Activated B cell treated with CpG ODN at 0.5 μM for 24 hours (primary cell): ENCODE measurements around the gene PREPL. TPM values are rescaled to one million over a fixed set of nuclear protein-coding genes. Genes with fewer than 3 reads are reported as not detected.

ENCODE experiments used
- ATAC-seq: fragments of 200-7000 bp; cut with Tn5 transposase; one replicate; pipeline ENCODE4 v1.10.0; 2021; ENCODE audit warnings: low read depth, mild to moderate bottlenecking, moderate library complexity
- CTCF ChIA-PET: fragments of 350-600 bp; sonication (Branson Sonifier 250); formaldehyde crosslinking; loops from one replicate; lab custom pipeline; 2021; ENCODE audit warnings: antibody characterized with exemption; lab: Charles Lee
- POLR2A ChIA-PET: fragments of 350-600 bp; sonication (Branson Sonifier 250); formaldehyde crosslinking; loops from one replicate; lab custom pipeline; 2021; ENCODE audit warnings: antibody characterized with exemption; lab: Charles Lee
- DNase-seq: peaks from one replicate; pipeline ENCODE4 v3.0.0; 2022
- H3K27ac Mint-ChIP-seq: one replicate; pipeline ENCODE4 v1.8.0; 2020; ENCODE audit warnings: mixed read lengths
- H3K27me3 Mint-ChIP-seq: one replicate; pipeline ENCODE4 v1.8.0; 2021; ENCODE audit warnings: mixed read lengths
- H3K36me3 Mint-ChIP-seq: one replicate; pipeline ENCODE4 v1.8.0; 2021; ENCODE audit warnings: low read depth, mixed read lengths
- H3K4me1 Mint-ChIP-seq: one replicate; pipeline ENCODE4 v1.8.0; 2021; ENCODE audit warnings: mixed read lengths
- H3K4me3 Mint-ChIP-seq: one replicate; pipeline ENCODE4 v1.8.0; 2020; ENCODE audit warnings: mild to moderate bottlenecking, mixed read lengths
- H3K9me3 Mint-ChIP-seq: one replicate; pipeline ENCODE4 v1.8.0; 2020; ENCODE audit warnings: mixed read lengths
- CTCF ChIP-seq: fragments of 200-600 bp; IDR thresholded peaks from one replicate; pipeline ENCODE4 v1.8.0; 2022; ENCODE audit warnings: antibody characterized with exemption, mild to moderate bottlenecking
- intact Hi-C: fragments of 100-400 bp; cut with micrococcal nuclease; formaldehyde crosslinking; loops from one replicate; pipeline ENCODE4 v1.15.1; 2024
- total RNA-seq: library from RNA; stranded (reverse); gene quantifications from 2 replicates; pipeline ENCODE4 v1.2.3, GENCODE V29; 2022

The PREPL gene
- total RNA-seq, 1 donor from 2014 or later: 33.3 TPM

- ATAC-seq: no peak
- no peak for TF ChIP-seq CTCF
Measured at GRCh38 chr2:44295113-44295512, 66.2 kb downstream of the PREPL start.

GRCh38 chr2:44291281-44292248 is 69.7 kb downstream of the PREPL start:
- peaks cover 8% of the 10 kb centered on the region for H3K4me1 Mint-ChIP-seq
- H3K36me3 Mint-ChIP-seq: no peaks in the 10 kb centered on the region
- intact Hi-C loops: loop anchor here (2.0 kb wide), 1 partner anchor 205 kb away; no protein-coding TSS in a partner anchor
- H3K27me3 Mint-ChIP-seq: peaks cover 16% of the 10 kb centered on the region
- no peaks in the 10 kb centered on the region for H3K9me3 Mint-ChIP-seq
- POLR2A ChIA-PET: no interaction called here
- DNase-seq (no peak), ATAC-seq (no peak)
- no peak for TF ChIP-seq CTCF
- CTCF ChIA-PET: interaction anchor here (0.6 kb wide), 1 partner anchor 47 kb away, joined by 4 read pairs; no protein-coding TSS in a partner anchor
- H3K27ac Mint-ChIP-seq: no peak overlapping the region
- no peak overlapping the region for H3K4me3 Mint-ChIP-seq

More at GRCh38 chr2:44295113-44295512, 66.2 kb downstream of the PREPL start:
- H3K27ac Mint-ChIP-seq: no peak overlapping the region
- peaks cover 12% of the 10 kb centered on the region for H3K4me1 Mint-ChIP-seq
- H3K27me3 Mint-ChIP-seq: peaks cover 12% of the 10 kb centered on the region
- no peaks in the 10 kb centered on the region for H3K36me3 Mint-ChIP-seq
- intact Hi-C loops: no loop called here
- POLR2A ChIA-PET: no interaction called here
- DNase-seq: no peak
- H3K9me3 Mint-ChIP-seq: no peaks in the 10 kb centered on the region
- CTCF ChIA-PET: interaction anchor here (1.3 kb wide), 1 partner anchor 30 kb away, joined by 4 read pairs; no protein-coding TSS in a partner anchor
- H3K4me3 Mint-ChIP-seq: no peak overlapping the region

GRCh38 chr2:44290261-44290660 is 71.0 kb downstream of the PREPL start:
- DNase-seq: no peak
- peaks cover 19% of the 10 kb centered on the region for H3K27me3 Mint-ChIP-seq
- H3K4me3 Mint-ChIP-seq: no peak overlapping the region
- no peaks in the 10 kb centered on the region for H3K9me3 Mint-ChIP-seq
- no peaks in the 10 kb centered on the region for H3K4me1 Mint-ChIP-seq
- ChIA-PET CTCF (no interaction called here), POLR2A (no interaction called here)
- no peaks in the 10 kb centered on the region for H3K36me3 Mint-ChIP-seq
- intact Hi-C loops: loop anchor here (2.0 kb wide), 1 partner anchor 203 kb away; no protein-coding TSS in a partner anchor
- ATAC-seq: no peak
- H3K27ac Mint-ChIP-seq: no peak overlapping the region
- TF ChIP-seq CTCF: no peak

- Mint-ChIP-seq H3K4me1 (no peaks in the 10 kb centered on the region), H3K4me3 (no peak overlapping the region), H3K27ac (no peak overlapping the region), H3K9me3 (no peaks in the 10 kb centered on the region), H3K36me3 (no peaks in the 10 kb centered on the region), H3K27me3 (peaks cover 11% of the 10 kb centered on the region)
- intact Hi-C loops: no loop called here
- POLR2A ChIA-PET: no interaction called here
- no peak for ATAC-seq
- CTCF ChIA-PET: no interaction called here
- no peak for TF ChIP-seq CTCF
- no peak for DNase-seq
Measured at GRCh38 chr2:44286884-44287638, 74.2 kb downstream of the PREPL start.
